ENCODE results near the gene CMSS1.

The CMSS1 gene

DNA sequence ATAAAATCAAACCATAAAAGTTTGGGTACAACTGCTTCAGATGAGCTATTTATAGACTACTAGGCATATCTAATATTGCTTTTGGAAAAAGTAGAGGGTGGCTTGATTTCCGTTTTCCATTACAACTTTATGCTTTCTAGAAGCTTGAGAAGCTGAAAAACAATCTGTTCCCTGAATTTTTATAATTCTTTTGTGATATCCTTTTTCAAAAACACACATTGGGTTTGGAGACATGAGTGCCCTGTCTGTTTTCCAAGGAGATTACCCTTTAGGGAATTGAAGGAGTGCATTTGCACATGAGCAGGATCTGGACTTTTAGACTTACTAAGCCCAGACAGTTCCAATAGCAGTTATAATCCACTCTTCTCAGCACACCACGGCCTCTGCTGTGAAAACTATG is 346.1 kb downstream of the CMSS1 start:
- TF ChIP-seq, protein P1, sequence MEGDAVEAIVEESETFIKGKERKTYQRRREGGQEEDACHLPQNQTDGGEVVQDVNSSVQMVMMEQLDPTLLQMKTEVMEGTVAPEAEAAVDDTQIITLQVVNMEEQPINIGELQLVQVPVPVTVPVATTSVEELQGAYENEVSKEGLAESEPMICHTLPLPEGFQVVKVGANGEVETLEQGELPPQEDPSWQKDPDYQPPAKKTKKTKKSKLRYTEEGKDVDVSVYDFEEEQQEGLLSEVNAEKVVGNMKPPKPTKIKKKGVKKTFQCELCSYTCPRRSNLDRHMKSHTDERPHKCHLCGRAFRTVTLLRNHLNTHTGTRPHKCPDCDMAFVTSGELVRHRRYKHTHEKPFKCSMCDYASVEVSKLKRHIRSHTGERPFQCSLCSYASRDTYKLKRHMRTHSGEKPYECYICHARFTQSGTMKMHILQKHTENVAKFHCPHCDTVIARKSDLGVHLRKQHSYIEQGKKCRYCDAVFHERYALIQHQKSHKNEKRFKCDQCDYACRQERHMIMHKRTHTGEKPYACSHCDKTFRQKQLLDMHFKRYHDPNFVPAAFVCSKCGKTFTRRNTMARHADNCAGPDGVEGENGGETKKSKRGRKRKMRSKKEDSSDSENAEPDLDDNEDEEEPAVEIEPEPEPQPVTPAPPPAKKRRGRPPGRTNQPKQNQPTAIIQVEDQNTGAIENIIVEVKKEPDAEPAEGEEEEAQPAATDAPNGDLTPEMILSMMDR (IDR thresholded peaks at IDR 0.05; ENCODE audit: unreplicated experiment in 3 of 3) = no peak
- H3K4me3 Mint-ChIP-seq = no peak overlapping the region
- H3K4me1 Mint-ChIP-seq = peaks cover 44% of the 10 kb centered on the region
- no peaks in the 10 kb centered on the region for H3K9me3 Mint-ChIP-seq
- H3K36me3 Mint-ChIP-seq (ENCODE audit: low read depth) = peaks cover 4% of the 10 kb centered on the region
- peak overlapping the region in 1 of 3 experiments; percentile 67 for H3K27ac Mint-ChIP-seq
- no peaks in the 10 kb centered on the region for H3K27me3 Mint-ChIP-seq (ENCODE audit: low read depth)

DNA sequence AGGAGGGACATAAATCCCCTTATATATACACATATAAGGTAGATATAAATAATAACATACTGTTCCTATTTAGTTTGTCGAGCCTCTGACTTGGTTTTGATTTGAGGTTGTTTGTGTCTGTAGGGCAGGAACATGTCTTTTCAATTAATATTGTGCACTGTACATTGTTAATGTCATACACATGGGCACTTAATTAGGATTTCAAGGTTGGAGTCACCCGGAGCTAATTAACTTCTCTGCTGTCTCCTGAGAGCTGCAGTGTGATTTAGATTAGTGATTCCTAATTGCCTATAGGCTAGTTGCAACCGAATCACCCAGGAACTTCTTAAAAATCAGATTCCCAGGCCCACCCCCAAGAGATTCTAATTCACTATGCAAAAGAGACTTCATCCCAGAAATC is 347.1 kb downstream of the CMSS1 start:
- H3K36me3 Mint-ChIP-seq (ENCODE audit: low read depth) = peaks cover 4% of the 10 kb centered on the region
- H3K27ac Mint-ChIP-seq = no peak overlapping the region

DNA sequence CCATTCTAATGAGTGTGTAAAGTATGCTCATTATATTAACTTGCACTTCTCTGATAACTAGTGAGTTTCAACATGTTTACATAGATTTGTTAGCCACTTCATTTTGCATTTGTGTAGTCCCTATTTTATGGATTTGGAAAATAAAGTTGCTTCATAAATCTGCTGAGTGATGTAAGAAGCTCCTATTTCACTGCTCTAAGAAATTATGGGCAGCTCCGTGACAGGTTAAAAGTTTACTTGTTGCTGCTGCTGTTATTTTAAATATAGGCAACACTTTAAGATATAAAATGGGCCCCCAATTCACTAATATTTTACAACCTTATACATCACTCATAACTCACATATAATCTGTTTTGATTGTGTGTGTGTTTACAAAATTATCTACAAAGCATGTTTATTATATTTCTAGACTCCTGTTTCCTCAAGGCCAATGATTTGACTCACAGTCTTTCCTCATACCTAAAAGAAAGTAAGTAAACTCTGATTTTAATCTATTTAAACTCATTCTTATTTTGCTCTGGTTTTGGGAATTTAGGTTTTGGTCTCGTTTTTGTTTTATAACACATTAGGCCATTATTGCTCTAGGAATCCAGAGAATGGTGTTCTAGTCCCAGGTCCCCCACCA is 348.4 kb downstream of the CMSS1 start:
- Mint-ChIP-seq H3K4me1 (peaks cover 39% of the 10 kb centered on the region), H3K36me3 (ENCODE audit: low read depth) (peaks cover 4% of the 10 kb centered on the region), H3K27ac (no peak overlapping the region), H3K4me3 (no peak overlapping the region), H3K27me3 (ENCODE audit: low read depth) (no peaks in the 10 kb centered on the region), H3K9me3 (no peaks in the 10 kb centered on the region)
- TF ChIP-seq, protein P1 (IDR thresholded peaks at IDR 0.05; ENCODE audit: unreplicated experiment in 3 of 3) = no peak

More for the DNA sequence above, 347.1 kb downstream of the CMSS1 start:
- TF ChIP-seq, protein P1 (IDR thresholded peaks at IDR 0.05; ENCODE audit: unreplicated experiment in 3 of 3) = no peak
- no peaks in the 10 kb centered on the region for H3K27me3 Mint-ChIP-seq (ENCODE audit: low read depth)
- peaks cover 42% of the 10 kb centered on the region for H3K4me1 Mint-ChIP-seq
- H3K9me3 Mint-ChIP-seq = no peaks in the 10 kb centered on the region
- H3K4me3 Mint-ChIP-seq = no peak overlapping the region

DNA sequence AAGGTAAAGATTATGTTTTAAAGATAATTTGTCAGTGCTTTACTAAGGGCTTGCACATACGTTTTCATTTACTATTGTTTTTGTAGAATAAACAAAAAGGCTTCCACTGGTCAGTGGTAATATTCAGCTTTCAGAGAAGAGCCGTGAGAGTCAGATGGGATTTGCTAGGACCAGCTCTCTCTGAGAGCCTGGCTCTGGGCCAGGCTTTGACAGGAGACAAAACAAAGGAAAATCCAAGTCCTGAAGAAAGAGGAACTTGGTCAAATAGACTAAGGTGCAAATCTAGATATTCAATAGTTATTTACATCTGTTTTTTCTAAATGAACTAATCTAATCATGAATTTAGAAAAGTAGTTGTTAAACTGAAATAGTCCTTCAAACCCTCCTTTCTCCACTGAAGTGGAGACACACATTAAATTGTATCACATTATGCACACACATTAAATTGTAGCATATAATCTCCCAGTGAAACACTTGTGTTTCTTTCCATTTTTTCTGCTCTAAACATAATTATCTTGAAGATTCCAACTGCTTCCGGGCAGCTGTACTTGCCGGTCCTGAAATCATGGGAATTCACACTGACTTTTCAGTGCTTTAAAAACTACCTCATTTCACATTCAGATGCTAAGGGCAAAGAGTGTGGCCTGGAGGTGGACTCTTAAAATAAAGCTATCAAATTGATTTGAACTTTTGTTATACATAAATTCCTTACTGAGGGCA is 351.7 kb downstream of the CMSS1 start:
- H3K27me3 Mint-ChIP-seq (ENCODE audit: low read depth) = no peaks in the 10 kb centered on the region
- H3K36me3 Mint-ChIP-seq (ENCODE audit: low read depth) = peaks cover 12% of the 10 kb centered on the region
- H3K4me1 Mint-ChIP-seq = peaks cover 27% of the 10 kb centered on the region
- TF ChIP-seq, protein P1 (IDR thresholded peaks at IDR 0.05; ENCODE audit: unreplicated experiment in 3 of 3) = no peak
- H3K9me3 Mint-ChIP-seq = no peaks in the 10 kb centered on the region
- H3K4me3 Mint-ChIP-seq = no peak overlapping the region
- H3K27ac Mint-ChIP-seq = peak overlapping the region; percentile 8 to 25 (median 8)

DNA sequence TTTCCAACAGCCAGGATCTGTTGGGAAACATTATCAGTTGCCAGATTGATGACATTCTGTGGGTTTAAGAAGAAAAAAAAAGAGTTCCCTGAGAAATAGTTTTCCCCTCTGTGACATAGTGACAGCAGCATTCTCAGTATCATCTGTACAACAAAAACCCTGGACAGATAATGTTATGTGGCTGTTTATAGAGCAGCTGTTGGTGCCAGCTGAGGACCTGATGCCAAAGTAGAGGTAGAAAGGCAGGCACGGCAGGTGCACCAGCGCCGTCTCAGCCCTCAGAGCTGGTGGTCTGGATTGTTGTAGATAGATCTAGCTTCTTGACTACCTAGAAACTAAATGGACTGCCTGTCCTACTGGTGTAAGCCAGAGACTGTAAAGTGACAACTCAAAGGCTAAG is 352.8 kb downstream of the CMSS1 start:
- peaks cover 27% of the 10 kb centered on the region for H3K4me1 Mint-ChIP-seq
- H3K4me3 Mint-ChIP-seq = no peak overlapping the region
- TF ChIP-seq, protein P1 (IDR thresholded peaks at IDR 0.05; ENCODE audit: unreplicated experiment in 3 of 3) = no peak
- H3K27me3 Mint-ChIP-seq (ENCODE audit: low read depth) = no peaks in the 10 kb centered on the region
- no peaks in the 10 kb centered on the region for H3K9me3 Mint-ChIP-seq
- H3K36me3 Mint-ChIP-seq (ENCODE audit: low read depth) = peaks cover 18% of the 10 kb centered on the region
- peak overlapping the region in 1 of 3 experiments; percentile 3 for H3K27ac Mint-ChIP-seq

All from nephron (organoid).